ENCODE measurements around the gene KRT33B. TPM values are rescaled to one million over a fixed set of nuclear protein-coding genes. Genes with fewer than 3 reads are reported as not detected.

Gene KRT33B
- total and polyA plus RNA-seq, 2 of the 8 experiments (the other 6 are each of a cell fraction or from before 2014, with no cell fraction given) = not detected

GRCh38 chr17:41339571-41340172, 29.9 kb downstream of the KRT33B start:
- Histone ChIP-seq H3K23ac (ENCODE audit: insufficient read length) (no peak overlapping the region), H2AFZ (ENCODE audit: low read length) (no peak overlapping the region), H3K56ac (replicated peaks; ENCODE audit: insufficient read length, low read depth, low read length) (no peak overlapping the region), H2BK15ac (ENCODE audit: low read length) (no peak overlapping the region), H3K23me2 (ENCODE audit: low read depth, low read length) (no peaks in the 10 kb centered on the region), H3K4me1 (replicated peaks in 1 of 4; ENCODE audit: control insufficient read depth in 3 of 4, insufficient read depth in 4 of 4, low read length in 3 of 4) (no peaks in the 10 kb centered on the region), H3K4me2 (ENCODE audit: insufficient read depth in 1 of 2, low read depth in 2 of 2, low read length in 2 of 2) (no peak overlapping the region), H3K79me1 (ENCODE audit: low read depth, low read length) (no peaks in the 10 kb centered on the region), H4K91ac (replicated peaks; ENCODE audit: insufficient read length, low read length) (no peak overlapping the region), H3K4me3 (ENCODE audit: extremely low read depth in 1 of 4, insufficient read depth in 2 of 4, low read depth in 3 of 4, low read length in 4 of 4) (no peak overlapping the region), H3K14ac (ENCODE audit: insufficient read length) (no peak overlapping the region), H2BK12ac (ENCODE audit: low read depth, low read length) (no peak overlapping the region), H3K9ac (replicated peaks in 1 of 4; ENCODE audit: extremely low read depth in 1 of 4, low read depth in 3 of 4, low read length in 3 of 4) (no peak overlapping the region), H3K27me3 (replicated peaks in 1 of 4; ENCODE audit: control insufficient read depth in 3 of 4, extremely low read depth in 1 of 4, insufficient read depth in 3 of 4, low read length in 3 of 4) (no peaks in the 10 kb centered on the region), H4K20me1 (replicated peaks in 1 of 2; ENCODE audit: control insufficient read depth in 1 of 2, insufficient read depth in 2 of 2, low read length in 2 of 2) (no peaks in the 10 kb centered on the region), H3K9me3 (ENCODE audit: insufficient read depth in 2 of 2, low read depth in 1 of 2, low read length in 1 of 2) (peaks cover 0 to 10% of the 10 kb centered on the region in 2 experiments; a peak in 2 of 4 replicates), H2AK5ac (ENCODE audit: low read depth, low read length) (no peak overlapping the region), H3K4ac (replicated peaks; ENCODE audit: insufficient read length, low read depth, low read length) (no peak overlapping the region), H3K79me2 (ENCODE audit: control insufficient read depth in 1 of 2, insufficient read depth in 2 of 2, low read length in 2 of 2) (no peaks in the 10 kb centered on the region), H2BK20ac (ENCODE audit: low read length) (no peak overlapping the region), H3K36me3 (ENCODE audit: control insufficient read depth in 2 of 4, insufficient read depth in 4 of 4, low read length in 3 of 4) (no peaks in the 10 kb centered on the region), H2BK120ac (replicated peaks; ENCODE audit: low read depth, low read length) (no peak overlapping the region), H4K5ac (ENCODE audit: insufficient read length, low read depth, low read length) (no peak overlapping the region), H3K18ac (ENCODE audit: extremely low read depth, low read length) (no peak overlapping the region), H2BK5ac (ENCODE audit: low read depth, low read length) (no peak overlapping the region), H4K8ac (ENCODE audit: extremely low read depth, insufficient read depth, low read length) (peak overlapping the region; percentile 18; the same call in 1 of the 2 replicates), H3K27ac (ENCODE audit: low read depth, low read length) (no peak overlapping the region)
- CTCF ChIA-PET (ENCODE audit: partially characterized antibody) = interaction anchor here (0.7 to 1.5 kb wide), 7 partner anchors 8 to 218 kb away, joined by 3 to 6 read pairs (median 4); no protein-coding TSS in a partner anchor
- 82% methylated on average over 2 of the region's 2 CpGs; no CpG with 5 or more reads in 1 of the 2 experiments for WGBS, 2 experiments (ENCODE audit: extremely low coverage in 1 of 2, insufficient coverage in 1 of 2, insufficient read length in 1 of 2, insufficient replicate concordance in 2 of 2, low coverage in 1 of 2, low lambda C conversion rate in 2 of 2, missing lambda C conversion rate in 1 of 2)
- FAIRE-seq = no peak
- DNase-seq (ENCODE audit: low read depth in 1 of 2, low spot score in 2 of 2) = peak in 1 of 2 experiments; percentile 16
- POLR2A ChIA-PET (ENCODE audit: partially characterized antibody) = interaction anchor here (1.0 kb wide), 1 partner anchor 26 kb away, joined by 3 read pairs; no protein-coding TSS in a partner anchor
- TF ChIP-seq, protein P1, sequence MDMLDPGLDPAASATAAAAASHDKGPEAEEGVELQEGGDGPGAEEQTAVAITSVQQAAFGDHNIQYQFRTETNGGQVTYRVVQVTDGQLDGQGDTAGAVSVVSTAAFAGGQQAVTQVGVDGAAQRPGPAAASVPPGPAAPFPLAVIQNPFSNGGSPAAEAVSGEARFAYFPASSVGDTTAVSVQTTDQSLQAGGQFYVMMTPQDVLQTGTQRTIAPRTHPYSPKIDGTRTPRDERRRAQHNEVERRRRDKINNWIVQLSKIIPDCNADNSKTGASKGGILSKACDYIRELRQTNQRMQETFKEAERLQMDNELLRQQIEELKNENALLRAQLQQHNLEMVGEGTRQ (IDR thresholded peaks at IDR 0.05; ENCODE audit: low read length) = no peak
- no peak for TF ChIP-seq GTF2F1 (IDR thresholded peaks at IDR 0.05; ENCODE audit: borderline replicate concordance, low read depth, low read length)
- TF ChIP-seq, protein P2, sequence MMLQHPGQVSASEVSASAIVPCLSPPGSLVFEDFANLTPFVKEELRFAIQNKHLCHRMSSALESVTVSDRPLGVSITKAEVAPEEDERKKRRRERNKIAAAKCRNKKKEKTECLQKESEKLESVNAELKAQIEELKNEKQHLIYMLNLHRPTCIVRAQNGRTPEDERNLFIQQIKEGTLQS (IDR thresholded peaks at IDR 0.05; ENCODE audit: insufficient read depth, low read depth, low read length) = no peak
- TF ChIP-seq GABPA (IDR thresholded peaks at IDR 0.05; ENCODE audit: borderline replicate concordance, insufficient read depth, low read length) = no peak
- no peak for TF ChIP-seq PHF8 (conservative IDR thresholded peaks at IDR 0.05; ENCODE audit: low read depth, low read length)
- TF ChIP-seq TBP (IDR thresholded peaks at IDR 0.05; ENCODE audit: low read depth, low read length) = no peak
- TF ChIP-seq CHD2 (IDR thresholded peaks at IDR 0.05; ENCODE audit: low read length) = no peak
- TF ChIP-seq CBX5 (IDR thresholded peaks at IDR 0.05; ENCODE audit: low read depth, low read length) = no peak
- TF ChIP-seq NRF1 (IDR thresholded peaks at IDR 0.05; ENCODE audit: low read depth, low read length) = no peak
- no peak for TF ChIP-seq TEAD4 (IDR thresholded peaks at IDR 0.05; ENCODE audit: low read depth, low read length)
- no peak for TF ChIP-seq KDM1A (IDR thresholded peaks at IDR 0.05; ENCODE audit: borderline replicate concordance, low read length)
- no peak for TF ChIP-seq BRCA1 (IDR thresholded peaks at IDR 0.05; ENCODE audit: low read depth, low read length)
